Fibroblast of skin of right quadriceps (primary cell): ENCODE results near the gene DNAJA4.

ENCODE experiments used
- DNase-seq: peaks from one replicate; pipeline ENCODE4 v3.0.0-alpha.2; 2013

Gene DNAJA4

GRCh38 chr15:78284758-78285157 lies 20.4 kb downstream of the DNAJA4 start:
- no peak for DNase-seq

- DNase-seq = no peak
Measured at GRCh38 chr15:78290222-78290621, 25.9 kb downstream of the DNAJA4 start.

DNA sequence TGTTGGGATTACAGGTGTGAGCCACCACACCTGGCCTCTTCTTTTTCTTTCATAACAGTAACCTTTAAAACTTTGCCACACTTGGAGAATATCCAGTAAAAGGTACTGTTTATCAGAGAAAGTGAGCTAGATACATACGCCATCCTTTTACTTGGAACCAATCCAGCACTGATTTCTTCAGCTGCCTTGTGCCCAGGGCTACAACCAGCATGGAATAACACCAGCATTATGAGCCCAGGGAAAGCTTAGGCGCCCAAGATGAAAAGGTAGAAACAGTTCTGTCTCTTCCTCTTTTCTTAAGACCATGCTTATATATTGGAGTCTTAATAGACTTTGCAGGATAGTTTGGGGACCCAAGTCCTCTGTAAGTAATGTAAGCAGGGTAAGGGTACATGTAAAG lies 26.7 kb downstream of the DNAJA4 start:
- DNase-seq = no peak

GRCh38 chr15:78291698-78292097 lies 27.3 kb downstream of the DNAJA4 start:
- DNase-seq = no peak

- no peak for DNase-seq
Measured at GRCh38 chr15:78292219-78292618, 27.9 kb downstream of the DNAJA4 start.

GRCh38 chr15:78299101-78299930 lies 35.0 kb downstream of the DNAJA4 start, which contains the start of gene SKIC8:
SKIC8 (minus strand) TSS chr15:78299609; CDS start chr15:78295686, 3,923 bp downstream.
- peak; percentile 93 for DNase-seq

- no peak for DNase-seq
Measured at GRCh38 chr15:78301326-78301725, 37.0 kb downstream of the DNAJA4 start.

GRCh38 chr15:78301828-78302227 lies 37.5 kb downstream of the DNAJA4 start:
- DNase-seq = peak; percentile 32

GRCh38 chr15:78302579-78303312 lies 38.4 kb downstream of the DNAJA4 start:
- DNase-seq = peak; percentile 96

- DNase-seq = no peak
Measured at GRCh38 chr15:78304216-78305066, 40.1 kb downstream of the DNAJA4 start.

DNA sequence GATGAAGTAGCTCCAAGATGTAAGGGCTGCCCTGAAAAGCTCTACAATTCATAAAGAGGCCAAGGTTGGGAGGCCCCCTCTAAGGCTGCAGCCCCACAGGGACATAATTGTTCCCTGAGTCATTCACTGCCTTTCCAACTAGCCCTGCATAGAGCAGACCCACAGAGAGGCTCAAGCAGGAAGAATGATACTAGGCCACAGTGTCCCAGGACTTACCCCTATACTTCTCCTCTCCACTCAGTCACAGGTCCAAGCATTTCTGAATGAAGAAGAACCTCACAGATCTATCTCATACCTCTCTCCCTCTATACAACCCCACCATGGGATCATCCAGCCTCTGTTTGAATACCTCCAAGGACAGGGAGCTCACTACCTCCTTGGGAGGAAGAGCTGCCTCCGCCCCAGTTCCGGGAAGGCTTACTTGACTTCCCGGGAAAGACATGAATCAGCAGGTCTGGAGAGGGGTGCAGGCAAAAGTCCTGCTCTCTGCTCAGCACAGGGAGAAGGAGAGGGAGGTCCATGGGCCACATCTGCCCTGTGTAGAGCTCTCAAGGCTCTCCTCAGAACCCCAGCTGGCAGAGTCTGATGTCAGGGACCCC lies 41.9 kb downstream of the DNAJA4 start:
- DNase-seq = peak; percentile 88

DNA sequence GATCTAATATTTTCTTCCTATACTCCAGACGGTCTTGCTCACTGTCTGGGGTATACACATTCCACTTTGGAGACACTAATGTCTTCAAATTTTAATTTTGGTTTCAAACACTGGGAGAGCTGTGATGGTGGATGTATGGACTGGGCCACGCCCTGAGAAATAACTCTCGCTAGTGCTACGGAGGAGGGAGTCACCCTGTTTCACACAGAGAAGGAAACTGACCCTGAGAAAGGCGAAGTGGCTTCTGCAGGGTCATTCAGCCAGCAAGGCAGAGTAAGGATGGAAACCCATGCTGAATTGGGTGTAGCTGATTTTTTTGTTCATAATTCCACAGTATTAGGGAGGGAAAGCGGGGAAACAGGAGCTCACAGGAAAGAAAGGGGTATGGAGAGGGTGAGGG lies 43.6 kb downstream of the DNAJA4 start:
- DNase-seq = no peak

- peak; percentile 65 for DNase-seq
Measured at GRCh38 chr15:78308422-78309032, 44.2 kb downstream of the DNAJA4 start.

DNA sequence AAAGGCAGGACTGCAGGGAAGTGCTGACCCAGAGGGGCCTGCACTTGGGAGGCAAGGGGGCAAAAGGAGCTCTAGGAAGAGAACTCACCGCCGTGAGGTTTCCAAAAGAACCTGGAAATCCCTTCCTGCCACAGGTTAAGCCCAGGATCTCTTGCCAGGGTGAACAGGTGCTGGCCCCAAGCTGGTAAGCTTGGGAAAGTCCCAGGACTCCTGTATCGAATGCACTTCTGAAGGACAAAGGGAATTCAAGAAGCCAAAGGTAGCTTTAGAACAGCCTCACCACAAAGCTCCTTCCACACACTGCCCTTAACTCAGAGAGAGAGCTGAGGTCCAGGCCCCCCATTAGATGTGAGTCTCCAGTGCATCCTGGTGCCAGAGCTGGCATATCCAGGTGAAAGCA lies 46.9 kb downstream of the DNAJA4 start:
- no peak for DNase-seq

DNA sequence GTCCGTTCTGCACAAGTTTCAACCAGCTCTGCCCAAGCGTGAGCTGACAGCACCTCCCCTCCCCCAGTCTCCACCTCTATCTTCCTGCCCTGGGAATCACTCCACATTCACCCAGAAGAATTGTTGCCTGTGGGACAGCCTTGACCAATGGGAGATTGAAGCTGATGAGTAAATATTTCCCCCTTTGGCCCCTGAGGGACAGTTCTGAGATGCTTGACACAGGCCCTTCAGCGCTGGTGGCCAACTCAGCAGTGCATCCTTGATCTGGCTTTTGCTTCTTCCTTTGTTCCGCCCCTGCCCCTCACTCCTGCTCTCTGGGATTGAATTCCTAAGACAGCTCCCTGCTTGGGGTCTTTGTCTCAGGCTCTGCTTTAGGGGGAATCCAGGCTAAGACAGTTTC lies 48.2 kb downstream of the DNAJA4 start:
- DNase-seq = no peak

DNA sequence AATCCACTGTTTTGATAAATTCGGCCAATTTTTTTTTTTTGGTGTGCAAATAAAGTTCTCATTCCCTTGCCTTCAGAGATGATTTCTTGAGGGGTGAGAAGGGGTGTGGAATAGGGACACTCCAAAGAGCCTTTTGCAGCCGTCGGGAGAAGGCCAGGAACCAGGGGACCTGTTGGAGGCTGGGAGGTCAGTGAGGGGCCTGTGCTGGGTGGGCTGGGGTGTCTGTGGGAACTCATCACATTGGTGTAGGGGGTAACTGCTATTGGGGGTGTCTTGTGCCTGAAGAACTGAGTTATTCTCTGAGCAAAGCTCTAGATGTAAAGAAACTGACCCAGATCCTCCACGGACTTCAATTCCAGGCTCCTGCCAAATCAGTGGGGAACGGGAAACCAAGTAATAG lies 48.6 kb downstream of the DNAJA4 start:
- no peak for DNase-seq

GRCh38 chr15:78313383-78313782 lies 49.0 kb downstream of the DNAJA4 start:
- no peak for DNase-seq

DNA sequence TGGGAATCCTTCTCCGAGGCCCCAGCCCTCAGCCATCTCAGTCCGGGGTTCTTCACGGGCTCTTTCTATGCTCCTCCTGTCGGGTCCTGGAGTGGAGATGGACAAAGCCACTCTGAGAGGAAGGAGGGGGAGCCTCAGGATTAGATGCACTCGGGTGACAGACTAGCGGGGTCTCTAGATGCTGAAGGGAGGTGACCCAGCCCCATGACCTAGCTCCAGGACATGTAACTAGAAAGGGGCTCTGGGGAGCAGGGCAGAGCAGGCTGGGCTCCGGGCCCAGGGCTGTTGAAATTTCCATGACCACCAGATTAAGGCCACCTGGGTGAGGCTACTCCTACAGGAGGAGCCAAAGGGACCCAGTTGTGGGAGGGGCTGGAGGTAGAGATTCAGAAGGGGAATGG lies 49.8 kb downstream of the DNAJA4 start:
- DNase-seq = no peak

GRCh38 chr15:78315686-78316282 lies 51.4 kb downstream of the DNAJA4 start:
- no peak for DNase-seq

DNA sequence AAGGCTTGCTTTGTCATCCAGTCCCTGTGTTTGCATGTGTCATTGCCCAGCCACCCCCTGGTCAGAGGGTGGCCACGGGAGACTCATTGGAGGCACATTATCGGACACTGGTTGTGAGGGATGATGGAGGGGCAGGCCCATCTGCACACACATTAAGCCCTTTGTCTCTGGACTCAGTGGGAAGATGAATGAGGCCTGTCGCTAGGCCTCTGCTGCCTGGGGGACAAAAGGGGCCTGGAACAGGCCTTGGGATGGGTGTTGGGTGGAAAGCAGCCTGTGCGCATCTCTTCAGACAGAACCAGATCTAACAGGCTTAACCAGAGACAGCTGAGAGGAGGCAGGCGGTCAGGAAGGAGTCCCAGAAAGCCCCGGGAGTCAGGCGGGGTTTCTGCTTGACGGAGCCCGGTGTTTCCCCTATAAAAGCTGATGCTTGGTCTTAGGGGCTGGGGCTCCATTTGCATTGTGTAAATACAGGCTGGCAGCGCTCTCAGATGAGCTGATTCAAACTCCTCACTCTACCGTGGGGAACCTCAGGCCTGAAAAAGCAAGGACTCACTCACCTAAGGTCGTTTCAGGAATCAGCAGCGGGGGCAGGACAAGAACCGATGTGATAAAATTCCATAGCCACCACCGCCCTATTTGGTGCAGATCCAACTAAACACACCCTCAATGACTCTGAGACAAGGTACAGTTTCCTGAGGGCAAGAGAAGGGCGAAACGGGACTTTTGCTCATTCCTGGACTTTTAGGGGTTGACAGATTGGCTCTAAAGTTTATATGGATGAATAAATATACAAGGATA lies 52.1 kb downstream of the DNAJA4 start:
- no peak for DNase-seq
